RWPE1 (cell line): ENCODE measurements around the gene DYNLT2B.

ENCODE experiments used
- CTCF ChIA-PET: fragments of 350-600 bp; sonication (Branson Sonifier 250); formaldehyde crosslinking; extraction: SDS; loops from one replicate; lab custom pipeline; 2021; lab: Yijun Ruan, JAX
- POLR2A ChIA-PET: fragments of 400-600 bp; formaldehyde crosslinking; extraction: SDS; loops from one replicate; lab custom pipeline; 2020; ENCODE audit warnings: antibody characterized with exemption; ENCODE audit not compliant: low non-redundant PET; lab: Yijun Ruan, JAX
- DNase-seq: peaks from one replicate; pipeline ENCODE4 v3.0.0; 2012; ENCODE audit warnings: low spot score
- H3K27ac ChIP-seq: fragments of 450-650 bp; 2 replicates; pipeline ENCODE4 v1.5.1; 2017
- CTCF ChIP-seq: fragments of 450-650 bp; conservative IDR thresholded peaks from 2 replicates; pipeline ENCODE4 v1.5.1; 2017; ENCODE audit warnings: low read depth, mild to moderate bottlenecking

DYNLT2B gene

DNA sequence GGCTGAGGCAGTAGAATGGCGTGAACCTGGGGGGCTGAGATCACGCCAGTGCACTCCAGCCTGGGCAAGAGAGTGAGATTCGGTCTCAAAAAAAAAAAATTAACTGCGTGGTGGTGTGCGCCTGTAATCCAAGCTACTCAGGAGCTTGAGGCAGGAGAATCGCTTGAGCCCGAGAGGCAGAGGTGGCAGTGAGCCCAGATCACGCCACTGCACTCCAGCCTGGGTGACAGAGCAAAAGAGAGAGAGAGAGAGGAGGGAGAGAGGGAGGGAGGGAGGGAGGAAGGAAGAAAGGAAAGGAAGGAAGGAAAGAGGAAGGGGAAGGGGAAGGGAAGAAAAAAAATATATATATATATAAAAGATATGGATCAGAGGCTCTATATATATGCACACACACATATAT is 14.1 kb upstream of the DYNLT2B start:
- POLR2A ChIA-PET: no interaction called here

DNA sequence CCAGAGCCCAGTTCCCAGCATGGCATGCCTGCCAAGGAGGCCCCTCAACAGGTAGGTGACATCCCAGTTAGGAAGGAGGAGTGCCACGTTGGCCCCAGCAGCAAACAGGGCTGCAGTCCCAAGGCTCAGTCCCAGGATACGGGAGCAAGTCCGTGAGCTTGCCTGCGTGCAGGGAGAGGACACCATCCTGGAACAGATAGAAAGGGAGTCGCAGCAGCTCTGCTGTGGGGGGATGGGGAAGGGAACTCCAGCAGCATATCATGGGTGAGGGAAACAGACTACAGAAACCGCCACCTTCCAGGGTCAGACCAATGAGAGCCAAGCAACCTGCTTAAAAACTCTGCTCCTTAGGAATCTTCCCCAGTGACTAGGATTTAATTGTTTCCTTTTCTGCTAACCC is 9.4 kb upstream of the DYNLT2B start:
- TF ChIP-seq CTCF: no peak
- ChIA-PET CTCF (no interaction called here), POLR2A (no interaction called here)
- no peak for DNase-seq
- no peak overlapping the region for H3K27ac ChIP-seq

More for the DNA sequence above, 14.1 kb upstream of the DYNLT2B start:
- H3K27ac ChIP-seq: 0 out of 2 replicates have a peak overlapping the region, but pooled peaks have one; percentile 4
- DNase-seq: no peak
- TF ChIP-seq CTCF: no peak
- CTCF ChIA-PET: interaction anchor here (1.5 kb wide), 1 partner anchor 8 kb away, joined by 4 read pairs; no protein-coding TSS in a partner anchor

DNA sequence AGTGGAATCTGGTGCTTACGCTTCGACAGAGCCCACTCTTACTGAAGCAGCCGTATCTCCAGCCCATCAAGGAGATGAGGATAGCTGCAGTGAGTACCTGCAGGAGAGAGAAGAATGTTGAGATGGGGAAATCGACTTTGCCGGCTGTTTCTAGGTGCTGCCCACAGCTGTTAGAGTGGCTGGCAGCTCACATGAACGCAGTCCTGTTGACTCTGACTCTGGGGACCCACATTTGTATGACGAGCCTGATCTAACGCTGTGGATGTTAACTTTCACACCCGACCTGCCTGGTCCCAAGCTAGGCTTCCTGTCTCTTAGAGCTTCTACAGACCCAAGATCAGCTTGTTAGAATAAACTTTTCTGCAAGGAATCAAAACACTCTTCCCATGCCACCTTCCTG is 8.9 kb upstream of the DYNLT2B start:
- no peak for DNase-seq
- no peak overlapping the region for H3K27ac ChIP-seq
- TF ChIP-seq CTCF: no peak
- CTCF ChIA-PET: no interaction called here
- POLR2A ChIA-PET: interaction anchor here (0.8 kb wide), 1 partner anchor 9 kb away, joined by 3 read pairs; the partner anchor contains the start of gene DYNLT2B

- TF ChIP-seq CTCF: no peak
- H3K27ac ChIP-seq: no peak overlapping the region
- no peak for DNase-seq
- CTCF ChIA-PET: interaction anchor here (0.6 kb wide), 1 partner anchor 132 kb away, joined by 5 read pairs; no protein-coding TSS in a partner anchor
- POLR2A ChIA-PET: interaction anchor here (0.6 kb wide), 1 partner anchor 253 kb away, joined by 3 read pairs; no protein-coding TSS in a partner anchor
These were observed 5.7 kb upstream of the DYNLT2B start for GRCh38 chr3:196323691-196324090.

GRCh38 chr3:196323016-196323415 is 5.0 kb upstream of the DYNLT2B start:
- TF ChIP-seq CTCF: no peak
- H3K27ac ChIP-seq: no peak overlapping the region
- DNase-seq: no peak
- ChIA-PET CTCF (interaction anchor here (0.6 kb wide), 1 partner anchor 132 kb away, joined by 5 read pairs; no protein-coding TSS in a partner anchor), POLR2A (no interaction called here)

GRCh38 chr3:196321162-196321561 is 3.1 kb upstream of the DYNLT2B start:
- ChIA-PET POLR2A (no interaction called here), CTCF (no interaction called here)
- H3K27ac ChIP-seq: peak overlapping the region; percentile 94
- DNase-seq: no peak
- no peak for TF ChIP-seq CTCF
